IMR-90 (cell line): ENCODE data around the gene CLDN7. TPM values are rescaled to one million over a fixed set of nuclear protein-coding genes. Genes with fewer than 3 reads are reported as not detected.
A peak's percentile ranks its signal among the peaks of the same experiment; 100 is the strongest.

Source experiments
- ATAC-seq: fragments of 200-7000 bp; cut with Tn5 transposase; 2 replicates; pipeline ENCODE4 v1.9.1; 2020; ENCODE audit warnings: low read depth, mild to moderate bottlenecking, moderate library complexity
- BruUV-seq: library from RNA; stranded (reverse); fragments of 400-500 nt; replicated peaks from 2 replicates; lab custom pipeline; 2021; lab: Mats Ljungman, UMichigan
- CTCF ChIA-PET: fragments of 300-600 bp; formaldehyde crosslinking; extraction: SDS; loops from one replicate; lab custom pipeline; 2021; ENCODE audit warnings: antibody characterized with exemption; lab: Yijun Ruan, JAX
- POLR2A ChIA-PET: fragments of 300-600 bp; sonication (Branson Sonifier 250); formaldehyde crosslinking; loops from one replicate; lab custom pipeline; 2022; ENCODE audit warnings: antibody characterized with exemption; ENCODE audit not compliant: unreplicated experiment; lab: Charles Lee
- DNase-seq: peaks from one replicate; pipeline ENCODE4 v3.0.0; 2013
- H2AFZ ChIP-seq: replicated peaks from 2 replicates; pipeline ENCODE3; 2013; ENCODE audit warnings: low read length, mild to moderate bottlenecking; ENCODE audit not compliant: poor library complexity
- H2AK5ac ChIP-seq: 2 replicates; pipeline ENCODE4 v1.6.1; 2013; ENCODE audit warnings: low read depth, low read length, inconsistent platforms
- H2AK9ac ChIP-seq: replicated peaks from 2 replicates; pipeline ENCODE3; 2013; ENCODE audit warnings: mild to moderate bottlenecking, low read depth, low read length, moderate library complexity; ENCODE audit not compliant: poor library complexity
- H2BK120ac ChIP-seq: 2 replicates; pipeline ENCODE4 v1.6.1; 2013; ENCODE audit warnings: low read depth, low read length, inconsistent platforms
- H2BK15ac ChIP-seq: 3 replicates; pipeline ENCODE4 v1.6.1; 2013; ENCODE audit warnings: low read depth, low read length, inconsistent platforms
- H2BK20ac ChIP-seq: 2 replicates; pipeline ENCODE4 v1.6.1; 2013; ENCODE audit warnings: low read depth, mild to moderate bottlenecking, inconsistent platforms, low read length, moderate library complexity
- H2BK5ac ChIP-seq: 2 replicates; pipeline ENCODE4 v1.6.1; 2013; ENCODE audit warnings: mild to moderate bottlenecking, low read depth, low read length, inconsistent platforms; ENCODE audit not compliant: poor library complexity, severe bottlenecking
- H3K14ac ChIP-seq: replicated peaks from 2 replicates; pipeline ENCODE4 v1.6.1; 2013; ENCODE audit warnings: low read depth, low read length, inconsistent platforms
- H3K18ac ChIP-seq: 2 replicates; pipeline ENCODE4 v1.6.1; 2013; ENCODE audit warnings: low read depth, low read length, control low read depth
- H3K23ac ChIP-seq: 2 replicates; pipeline ENCODE4 v1.6.1; 2013; ENCODE audit warnings: low read depth, low read length, inconsistent platforms
- H3K27ac ChIP-seq: 2 replicates; pipeline ENCODE4 v1.5.1; 2013; ENCODE audit warnings: mild to moderate bottlenecking, control low read depth, low read length; ENCODE audit not compliant: insufficient read depth
- H3K27me3 ChIP-seq: 2 replicates; pipeline ENCODE4 v1.6.1; 2013; ENCODE audit warnings: low read length; ENCODE audit not compliant: control insufficient read depth, insufficient read depth
- H3K36me3 ChIP-seq: 2 replicates; pipeline ENCODE4 v1.6.1; 2013; ENCODE audit warnings: low read length, mixed read lengths; ENCODE audit not compliant: control insufficient read depth, insufficient read depth
- H3K4ac ChIP-seq: 2 replicates; pipeline ENCODE4 v1.6.1; 2013; ENCODE audit warnings: low read depth, low read length, inconsistent platforms
- H3K4me1 ChIP-seq: 2 replicates; pipeline ENCODE4 v1.6.1; 2013; ENCODE audit warnings: low read length, mixed read lengths; ENCODE audit not compliant: control insufficient read depth, insufficient read depth
- H3K4me2 ChIP-seq: 2 replicates; pipeline ENCODE4 v1.6.1; 2013; ENCODE audit warnings: low read depth, mild to moderate bottlenecking, control low read depth, low read length, moderate library complexity
- H3K4me3 ChIP-seq: 2 replicates; pipeline ENCODE4 v1.5.1; 2013; ENCODE audit warnings: low read depth, mild to moderate bottlenecking, control low read depth, low read length, moderate library complexity; ENCODE audit not compliant: insufficient read depth
- H3K56ac ChIP-seq: 2 replicates; pipeline ENCODE4 v1.6.1; 2013; ENCODE audit warnings: low read length, inconsistent platforms; ENCODE audit not compliant: insufficient read depth; ENCODE audit errors: extremely low read depth
- H3K79me1 ChIP-seq, 2 experiments: 2 replicates each; pipeline ENCODE4 v1.6.1; 2013; ENCODE audit warnings: low read length in 2 of 2, inconsistent platforms in 1 of 2, low read depth in 1 of 2
- H3K9ac ChIP-seq: 2 replicates; pipeline ENCODE4 v1.6.1; 2013; ENCODE audit warnings: low read depth, low read length, control low read depth
- H3K9me1 ChIP-seq: 2 replicates; pipeline ENCODE4 v1.6.1; 2013; ENCODE audit warnings: low read length, inconsistent platforms; ENCODE audit not compliant: insufficient read depth
- H3K9me3 ChIP-seq: 2 replicates; pipeline ENCODE4 v1.6.1; 2013; ENCODE audit warnings: low read length; ENCODE audit not compliant: control insufficient read depth, insufficient read depth
- H4K20me1 ChIP-seq: 2 replicates; pipeline ENCODE4 v1.6.1; 2013; ENCODE audit warnings: low read length, inconsistent platforms; ENCODE audit not compliant: insufficient read depth
- H4K5ac ChIP-seq: 2 replicates; pipeline ENCODE4 v1.6.1; 2013; ENCODE audit warnings: mild to moderate bottlenecking, low read depth, low read length, control low read depth
- H4K8ac ChIP-seq, 2 experiments: 2 replicates each; pipeline ENCODE4 v1.6.1; 2013; ENCODE audit warnings: low read depth in 2 of 2, low read length in 2 of 2, control low read depth in 1 of 2, inconsistent platforms in 1 of 2
- H4K91ac ChIP-seq: 2 replicates; pipeline ENCODE4 v1.6.1; 2013; ENCODE audit warnings: low read depth, low read length, inconsistent platforms; ENCODE audit not compliant: insufficient read depth
- BHLHE40 ChIP-seq: fragments of 150-350 bp; IDR thresholded peaks from 2 replicates; pipeline ENCODE4 v1.6.1; 2016; ENCODE audit warnings: mild to moderate bottlenecking, low read depth, low read length
- CEBPB ChIP-seq: IDR thresholded peaks from 2 replicates; pipeline ENCODE4 v1.6.1; 2012; ENCODE audit warnings: low read depth, low read length, improper control_type of control experiment
- CHD1 ChIP-seq: IDR thresholded peaks from 2 replicates; pipeline ENCODE4 v1.6.1; 2012; ENCODE audit warnings: low read depth, low read length, improper control_type of control experiment
- MAFK ChIP-seq: IDR thresholded peaks from 2 replicates; pipeline ENCODE4 v1.6.1; 2012; ENCODE audit warnings: low read depth, low read length, improper control_type of control experiment
- MAZ ChIP-seq: IDR thresholded peaks from 2 replicates; pipeline ENCODE4 v1.6.1; 2012; ENCODE audit warnings: low read depth, mild to moderate bottlenecking, low read length, improper control_type of control experiment, moderate library complexity, borderline replicate concordance
- MXI1 ChIP-seq: IDR thresholded peaks from 2 replicates; pipeline ENCODE4 v1.6.1; 2012; ENCODE audit warnings: low read depth, mild to moderate bottlenecking, low read length, moderate library complexity, borderline replicate concordance
- NFE2L2 ChIP-seq: fragments of 150-350 bp; IDR thresholded peaks from 2 replicates; pipeline ENCODE4 v1.6.1; 2016; ENCODE audit warnings: low read depth, mild to moderate bottlenecking, low read length
- RAD21 ChIP-seq: IDR thresholded peaks from 2 replicates; pipeline ENCODE4 v1.6.1; 2012; ENCODE audit warnings: low read length, improper control_type of control experiment
- RCOR1 ChIP-seq: IDR thresholded peaks from 2 replicates; pipeline ENCODE4 v1.6.1; 2012; ENCODE audit warnings: mild to moderate bottlenecking, low read length, improper control_type of control experiment; ENCODE audit not compliant: insufficient replicate concordance
- RFX5 ChIP-seq: IDR thresholded peaks from 2 replicates; pipeline ENCODE4 v1.8.0; 2012; ENCODE audit warnings: low read depth, mild to moderate bottlenecking, low read length, moderate library complexity
- WGBS, 2 experiments: methylation state at CpG; one replicate each; pipeline versions ENCODE4 v1.1.5 to v1.1.7; 2013; ENCODE audit warnings: missing lambda C conversion rate in 2 of 2; ENCODE audit not compliant: insufficient read length in 1 of 2; ENCODE audit errors: extremely low coverage in 2 of 2; 5-methylcytosine and 5-hydroxymethylcytosine counted together
- dilution Hi-C: fragments of 300-500 bp; cut with HindIII; formaldehyde crosslinking; loops from one replicate; pipeline ENCODE4 v1.14.3; 2018; ENCODE audit warnings: low sequenced_read_pairs; ENCODE audit not compliant: unreplicated experiment
- in situ Hi-C: fragments of 300-500 bp; cut with MboI; formaldehyde crosslinking; loops from 3 replicates; pipeline ENCODE4 v1.14.3; 2019; ENCODE audit warnings: low sequenced_read_pairs, inconsistent platforms, mixed read lengths
- intact Hi-C: fragments of 100-400 bp; cut with micrococcal nuclease; formaldehyde crosslinking; loops from 2 replicates; pipeline ENCODE4 v1.10.0; 2022
- polyA plus RNA-seq, 3 experiments: library from polyadenylated mRNA; depleted of rRNA; stranded (reverse); fragments of >200 nt; gene quantifications; 2 replicates each; pipeline ENCODE4 v1.2.3, GENCODE V29; 2012; ENCODE audit warnings: low replicate concordance in 1 of 3
- total RNA-seq: library from RNA; depleted of rRNA; stranded (reverse); fragments of >200 nt; gene quantifications from 2 replicates; pipeline ENCODE4 v1.2.3, GENCODE V29; 2012
- TF ChIP-seq, protein P1 (sequence below): fragments of 150-350 bp; IDR thresholded peaks from 2 replicates; pipeline ENCODE4 v1.6.1; 2016; ENCODE audit warnings: low read depth, mild to moderate bottlenecking, low read length, moderate library complexity, borderline replicate concordance

Gene CLDN7
- total and polyA plus RNA-seq, 2 of the 4 experiments (the other 2 are of a cell fraction) = 1.4 TPM

DNA sequence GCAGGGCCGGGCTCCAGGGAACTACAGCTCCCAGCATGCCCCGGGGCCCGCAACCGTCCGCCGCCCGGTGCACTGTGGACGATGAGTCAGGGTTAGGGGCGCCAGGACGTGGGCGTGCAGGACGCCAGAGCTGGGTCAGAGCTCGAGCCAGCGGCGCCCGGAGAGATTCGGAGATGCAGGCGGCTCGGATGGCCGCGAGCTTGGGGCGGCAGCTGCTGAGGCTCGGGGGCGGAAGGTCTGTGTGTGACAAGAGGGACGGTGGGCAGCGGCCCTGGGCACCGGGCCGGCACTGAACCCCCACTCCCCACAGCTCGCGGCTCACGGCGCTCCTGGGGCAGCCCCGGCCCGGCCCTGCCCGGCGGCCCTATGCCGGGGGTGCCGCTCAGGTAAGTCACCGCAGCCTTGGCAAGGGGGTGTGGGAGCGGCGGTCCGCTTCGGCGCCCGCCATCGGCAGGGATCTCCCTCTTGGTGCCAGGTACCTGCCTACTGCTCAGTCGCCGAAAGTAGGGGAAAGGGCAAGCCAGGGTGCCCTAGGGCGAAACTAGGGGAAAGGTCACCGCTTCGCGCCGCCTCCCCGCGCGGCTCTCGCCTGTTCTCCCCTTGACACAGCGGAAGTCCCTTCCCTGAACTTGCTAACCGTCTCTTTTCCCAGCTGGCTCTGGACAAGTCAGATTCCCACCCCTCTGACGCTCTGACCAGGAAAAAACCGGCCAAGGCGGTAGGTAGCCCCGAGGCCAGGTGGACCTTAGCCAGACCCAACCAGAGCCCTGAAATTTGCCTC is 42.3 kb downstream of the CLDN7 start, which contains the start of the genes ACADVL and DLG4 (continued):
- TF ChIP-seq NFE2L2 (peak; percentile 22; the same call in 1 of the 2 replicates), CHD1 (0 out of 2 replicates have a peak, but pooled peaks have one; percentile 36), MAZ (peak; percentile 28; the same call in 1 of the 2 replicates)

GRCh38 chr17:7219229-7219811 is 43.0 kb downstream of the CLDN7 start:
- Histone ChIP-seq H3K23ac (peak overlapping the region; percentile 81; the same call in 1 of the 2 replicates), H4K20me1 (peaks cover 55% of the 10 kb centered on the region), H2BK20ac (peak overlapping the region; percentile 18; the same call in 1 of the 2 replicates), H2BK5ac (peak overlapping the region; percentile 86), H3K4me2 (peak overlapping the region; percentile 72), H3K9ac (peak overlapping the region; percentile 67), H2AFZ (peak overlapping the region; percentile 95), H2BK120ac (peak overlapping the region; percentile 86), H3K27me3 (no peaks in the 10 kb centered on the region), H2BK15ac (peak overlapping the region; percentile 78; the same call in 2 of the 3 replicates), H2AK9ac (peak overlapping the region; percentile 93), H3K79me1 (peaks cover 12 to 87% of the 10 kb centered on the region in 2 experiments), H3K4me3 (peak overlapping the region; percentile 33), H2AK5ac (peak overlapping the region; percentile 93), H4K8ac (peak overlapping the region; percentile 98 to 99), H4K5ac (peak overlapping the region; percentile 66), H3K4me1 (peaks cover 24% of the 10 kb centered on the region), H3K18ac (peak overlapping the region; percentile 27; the same call in 1 of the 2 replicates), H3K56ac (peak overlapping the region; percentile 20; the same call in 1 of the 2 replicates), H3K9me3 (no peaks in the 10 kb centered on the region), H3K4ac (peak overlapping the region; percentile 99), H3K9me1 (peaks cover 21% of the 10 kb centered on the region; the same call in 1 of the 2 replicates), H3K27ac (peak overlapping the region; percentile 77), H3K36me3 (peaks cover 33% of the 10 kb centered on the region), H4K91ac (peak overlapping the region; percentile 97), H3K14ac (peak overlapping the region; percentile 90)
- no TSS peak for BruUV-seq
- ChIA-PET POLR2A (interaction anchor here (0.6 to 1.4 kb wide), 3 partner anchors 10 to 174 kb away, joined by 3 to 5 read pairs (median 4); no protein-coding TSS in a partner anchor), CTCF (interaction anchor here (1.0 kb wide), 1 partner anchor 20 kb away, joined by 3 read pairs; the partner anchor contains the start of gene PHF23)
- TF ChIP-seq MXI1 = no peak
- no peak for TF ChIP-seq RAD21
- no peak for TF ChIP-seq CHD1
- TF ChIP-seq MAFK = no peak
- no peak for TF ChIP-seq BHLHE40
- TF ChIP-seq NFE2L2 = no peak
- TF ChIP-seq, protein P1, sequence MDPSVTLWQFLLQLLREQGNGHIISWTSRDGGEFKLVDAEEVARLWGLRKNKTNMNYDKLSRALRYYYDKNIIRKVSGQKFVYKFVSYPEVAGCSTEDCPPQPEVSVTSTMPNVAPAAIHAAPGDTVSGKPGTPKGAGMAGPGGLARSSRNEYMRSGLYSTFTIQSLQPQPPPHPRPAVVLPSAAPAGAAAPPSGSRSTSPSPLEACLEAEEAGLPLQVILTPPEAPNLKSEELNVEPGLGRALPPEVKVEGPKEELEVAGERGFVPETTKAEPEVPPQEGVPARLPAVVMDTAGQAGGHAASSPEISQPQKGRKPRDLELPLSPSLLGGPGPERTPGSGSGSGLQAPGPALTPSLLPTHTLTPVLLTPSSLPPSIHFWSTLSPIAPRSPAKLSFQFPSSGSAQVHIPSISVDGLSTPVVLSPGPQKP = no peak
- TF ChIP-seq RFX5 = no peak
- TF ChIP-seq CEBPB = no peak
- no peak for TF ChIP-seq RCOR1
- in situ Hi-C loops (no loop called here), dilution Hi-C loops (no loop called here), intact Hi-C loops (no loop called here)
- DNase-seq = no peak
- 81% methylated on average over 3 of the region's 12 CpGs; no CpG with 5 or more reads in 1 of the 2 experiments for WGBS, 2 experiments
- no peak for ATAC-seq
